A172 (cell line): ENCODE results near the gene ASCL4. TPM values are rescaled to one million over a fixed set of nuclear protein-coding genes. Genes with fewer than 3 reads are reported as not detected.

ENCODE experiments used
- DNase-seq: peaks from one replicate; pipeline ENCODE4 v3.0.0-alpha.2; 2015; ENCODE audit warnings: low spot score
- total RNA-seq: library from RNA; depleted of rRNA; stranded (reverse); fragments of >200 nt; shearing (Covaris generic); gene quantifications from 2 replicates; pipeline ENCODE4 v1.2.3, GENCODE V29; 2014

ASCL4 gene
- total RNA-seq, 1 experiment from 2014 or later = not detected

GRCh38 chr12:107778383-107779025 lies 4.0 kb downstream of the ASCL4 start:
- DNase-seq = no peak

DNA sequence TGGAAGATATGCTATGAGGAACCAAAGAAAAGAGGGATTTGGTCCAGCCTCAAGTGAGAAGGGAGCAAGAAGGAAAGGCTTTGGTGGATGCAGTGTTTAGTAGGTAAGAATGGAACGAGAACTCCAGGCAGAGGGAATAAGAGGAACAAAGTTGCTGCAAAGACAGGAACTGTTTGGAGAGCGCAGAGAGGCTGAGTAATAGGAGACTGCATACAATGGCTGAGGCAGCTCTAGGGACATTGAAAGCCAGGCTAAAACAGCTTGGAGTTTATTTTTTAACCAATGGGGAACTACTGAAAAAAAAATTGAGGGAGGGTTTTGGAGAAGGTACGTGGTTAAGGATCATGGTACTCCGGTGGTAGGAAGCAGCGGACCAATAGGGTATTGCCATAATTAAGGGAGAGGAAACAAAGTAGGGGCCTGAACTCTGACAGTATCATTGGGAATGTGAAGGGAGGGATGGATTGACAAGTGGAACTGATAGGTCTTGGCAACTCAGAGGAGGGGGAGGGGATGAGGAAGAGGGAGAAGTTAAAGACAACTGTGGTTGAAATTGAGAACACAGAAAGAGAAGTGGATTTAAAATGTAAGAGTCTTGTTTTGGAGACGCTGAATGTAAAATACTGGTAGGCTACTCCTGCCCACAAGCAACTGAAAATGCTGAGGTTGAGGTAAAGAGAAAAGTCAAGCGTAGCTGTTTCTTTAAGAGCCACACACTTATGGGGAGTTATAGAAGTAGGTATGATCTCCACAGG lies 4.8 kb downstream of the ASCL4 start:
- no peak for DNase-seq

GRCh38 chr12:107780298-107780697 lies 5.8 kb downstream of the ASCL4 start:
- no peak for DNase-seq

- DNase-seq = no peak
Observed at GRCh38 chr12:107782067-107782466, 7.6 kb downstream of the ASCL4 start.

DNA sequence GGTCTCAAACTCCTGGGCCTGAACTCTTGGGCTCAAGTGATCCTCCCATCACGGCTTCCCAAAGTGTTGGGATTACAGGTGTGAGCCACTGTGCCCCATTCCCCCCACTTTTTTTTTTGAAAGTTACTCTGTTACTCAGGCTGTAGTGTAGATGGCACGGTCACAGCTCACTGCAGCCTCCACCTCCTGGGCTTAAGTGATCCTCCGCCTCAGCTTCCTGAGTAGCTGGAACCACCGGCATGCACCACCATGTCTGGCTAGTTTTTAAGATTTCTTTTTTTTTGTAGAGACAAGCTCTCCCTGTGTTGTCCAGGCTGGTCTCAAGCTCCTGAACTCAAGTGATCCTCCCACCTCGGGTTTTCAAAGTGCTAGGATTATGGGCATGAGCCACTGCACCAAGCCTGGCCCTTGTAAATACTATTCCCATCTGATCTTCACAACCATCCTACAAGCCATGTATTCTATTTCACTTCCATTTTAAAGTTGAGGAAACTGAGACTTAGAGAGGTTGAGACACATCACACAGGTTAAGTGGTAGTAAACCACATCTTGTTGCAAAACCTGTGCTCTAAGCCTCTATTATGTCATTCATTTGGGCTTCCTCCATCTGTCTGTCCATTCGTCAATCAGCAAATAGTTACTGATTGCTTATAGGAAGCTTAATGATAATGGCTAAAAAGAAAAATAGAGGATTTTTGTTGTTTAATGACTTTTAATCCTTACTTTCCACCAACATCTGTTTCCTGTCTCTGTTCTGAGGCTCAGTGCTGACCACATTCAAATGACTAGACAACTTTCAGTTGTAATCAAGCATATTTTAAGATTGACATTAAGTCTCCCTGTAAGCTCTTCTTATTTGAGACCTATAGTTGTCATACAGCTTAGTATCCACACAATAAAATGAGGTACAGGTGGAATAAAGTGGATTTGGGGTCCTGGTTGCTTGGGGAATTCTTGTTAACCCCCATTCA lies 9.2 kb downstream of the ASCL4 start:
- no peak for DNase-seq

- no peak for DNase-seq
Observed at GRCh38 chr12:107788281-107788680, 13.8 kb downstream of the ASCL4 start.

- DNase-seq = no peak
Observed at GRCh38 chr12:107788690-107789458, 14.4 kb downstream of the ASCL4 start.

GRCh38 chr12:107791465-107792089 lies 17.1 kb downstream of the ASCL4 start:
- no peak for DNase-seq

GRCh38 chr12:107794451-107794850 lies 19.9 kb downstream of the ASCL4 start:
- DNase-seq = no peak

- no peak for DNase-seq
Observed at GRCh38 chr12:107798580-107798979, 24.1 kb downstream of the ASCL4 start.

DNA sequence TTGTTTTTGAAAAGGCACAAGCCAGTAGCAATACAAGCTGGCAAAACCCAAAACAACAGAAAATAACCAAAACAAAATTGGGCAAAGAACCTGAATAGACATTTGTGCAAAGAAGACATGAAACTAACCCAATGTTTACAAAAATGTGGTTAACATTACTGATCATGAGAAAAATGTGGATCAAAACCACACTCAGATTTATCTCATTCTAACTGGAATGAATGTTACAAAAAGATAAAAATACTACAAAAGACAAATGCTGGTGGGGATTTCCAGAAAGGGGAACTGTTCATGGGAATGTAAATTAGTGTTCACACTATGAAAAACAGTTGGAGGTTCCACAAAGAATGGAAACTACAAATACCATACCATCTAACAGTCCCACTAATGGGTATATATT lies 26.6 kb downstream of the ASCL4 start:
- peak; percentile 34 for DNase-seq

- DNase-seq = no peak
Observed at GRCh38 chr12:107803092-107803491, 28.6 kb downstream of the ASCL4 start.

GRCh38 chr12:107805488-107806180 lies 31.1 kb downstream of the ASCL4 start:
- no peak for DNase-seq

GRCh38 chr12:107807471-107808150 lies 33.1 kb downstream of the ASCL4 start:
- no peak for DNase-seq

- no peak for DNase-seq
Observed at GRCh38 chr12:107817250-107817649, 42.7 kb downstream of the ASCL4 start.

GRCh38 chr12:107818984-107819383 lies 44.5 kb downstream of the ASCL4 start:
- DNase-seq = peak; percentile 67

- DNase-seq = no peak
Observed at GRCh38 chr12:107822356-107822755, 47.9 kb downstream of the ASCL4 start.
